ENCODE measurements around the gene LTO1.
"Not testable (repeated sequence)": the region's sequence is repeated elsewhere in the genome, so short reads cannot be mapped to it uniquely, and the experiment has no call there.

The LTO1 gene

GRCh38 chr11:69630017-69630416, 45.1 kb downstream of the LTO1 start:
- no peak for DNase-seq

DNA sequence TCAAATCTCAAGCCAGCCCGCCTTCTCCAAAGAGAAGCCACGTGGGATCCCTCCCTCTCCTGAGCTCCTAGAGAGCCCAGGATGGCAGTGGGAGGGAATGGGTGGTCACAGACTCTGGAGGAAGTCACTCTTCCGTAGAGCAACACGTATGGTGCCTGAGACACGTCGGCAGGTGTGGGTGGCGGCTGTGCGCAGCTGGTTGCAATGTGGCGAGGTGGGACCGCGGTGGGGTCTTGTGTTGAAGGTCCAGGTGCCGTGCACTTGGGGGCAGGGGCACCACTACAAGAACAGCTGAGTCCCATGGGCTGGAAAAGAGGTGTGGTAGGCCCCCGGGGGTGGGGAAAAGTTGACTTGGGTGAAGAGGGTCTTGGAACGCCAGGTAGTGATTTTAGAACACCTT, 47.6 kb downstream of the LTO1 start:
- no peak for DNase-seq

GRCh38 chr11:69625476-69625875, 49.7 kb downstream of the LTO1 start:
- no peak for DNase-seq

- DNase-seq = no peak
These were observed 50.9 kb downstream of the LTO1 start for GRCh38 chr11:69624293-69624692.

GRCh38 chr11:69622097-69622681, 53.0 kb downstream of the LTO1 start:
- DNase-seq = not testable (repeated sequence)

DNA sequence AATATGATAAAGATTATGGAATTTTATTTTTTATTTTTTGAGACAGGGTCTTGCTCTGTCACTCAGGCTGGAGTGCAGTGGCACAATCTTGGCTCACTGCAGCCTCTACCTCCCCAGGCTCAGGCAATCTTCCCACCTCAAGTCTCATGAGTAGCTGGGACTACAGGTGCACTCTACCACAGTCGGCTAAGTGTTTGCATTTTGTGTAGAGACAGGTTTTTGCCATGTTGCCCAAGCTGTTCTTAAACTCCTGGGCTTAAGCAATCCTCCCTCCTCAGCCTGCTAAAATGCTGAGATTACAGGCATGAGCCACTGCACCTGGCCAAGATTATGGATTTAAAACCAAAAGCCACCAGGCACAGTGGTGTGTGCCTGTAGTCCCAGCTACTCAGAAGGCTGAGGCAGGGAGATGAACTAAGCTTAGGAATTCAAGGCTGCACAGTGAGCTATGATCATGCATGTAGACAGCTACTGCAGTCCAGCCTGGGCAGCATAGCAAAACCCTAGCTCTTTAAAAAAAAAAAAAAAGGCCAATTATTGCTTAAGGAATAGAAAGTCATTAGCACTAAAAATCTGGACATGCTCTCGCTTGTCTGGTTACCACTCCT, 54.4 kb downstream of the LTO1 start:
- DNase-seq = no peak

GRCh38 chr11:69618237-69618636, 56.9 kb downstream of the LTO1 start:
- DNase-seq = no peak

GRCh38 chr11:69617682-69618081, 57.5 kb downstream of the LTO1 start:
- DNase-seq = no peak

DNA sequence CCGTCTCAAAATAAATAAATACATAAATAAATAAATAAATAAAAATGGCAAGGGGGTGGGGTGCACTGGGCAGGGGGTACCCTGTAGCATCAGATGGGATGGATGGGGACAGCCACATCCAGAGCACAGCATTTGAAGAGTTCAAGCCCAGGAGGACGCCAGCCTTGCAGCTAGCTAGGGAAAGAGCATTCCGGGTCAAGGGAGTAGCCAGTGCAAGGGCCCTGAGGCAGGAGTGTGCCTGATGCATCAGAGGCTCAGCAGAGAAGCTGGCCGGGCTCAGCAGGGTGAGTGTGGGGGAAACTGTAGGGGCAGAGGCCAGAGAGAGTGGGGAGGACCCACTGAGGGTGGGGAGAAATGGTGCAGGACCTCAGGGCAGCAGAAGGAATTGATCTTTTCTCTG, 57.9 kb downstream of the LTO1 start:
- DNase-seq = no peak

Measured in activated CD4-positive, alpha-beta T cell treated with anti-CD3 and anti-CD28 coated beads, Interleukin-2, amount 50 U/mL, for 1 hour (primary cell).